ENCODE data around the gene TSNAXIP1.
A peak's percentile ranks its signal among the peaks of the same experiment; 100 is the strongest.

Gene TSNAXIP1

DNA sequence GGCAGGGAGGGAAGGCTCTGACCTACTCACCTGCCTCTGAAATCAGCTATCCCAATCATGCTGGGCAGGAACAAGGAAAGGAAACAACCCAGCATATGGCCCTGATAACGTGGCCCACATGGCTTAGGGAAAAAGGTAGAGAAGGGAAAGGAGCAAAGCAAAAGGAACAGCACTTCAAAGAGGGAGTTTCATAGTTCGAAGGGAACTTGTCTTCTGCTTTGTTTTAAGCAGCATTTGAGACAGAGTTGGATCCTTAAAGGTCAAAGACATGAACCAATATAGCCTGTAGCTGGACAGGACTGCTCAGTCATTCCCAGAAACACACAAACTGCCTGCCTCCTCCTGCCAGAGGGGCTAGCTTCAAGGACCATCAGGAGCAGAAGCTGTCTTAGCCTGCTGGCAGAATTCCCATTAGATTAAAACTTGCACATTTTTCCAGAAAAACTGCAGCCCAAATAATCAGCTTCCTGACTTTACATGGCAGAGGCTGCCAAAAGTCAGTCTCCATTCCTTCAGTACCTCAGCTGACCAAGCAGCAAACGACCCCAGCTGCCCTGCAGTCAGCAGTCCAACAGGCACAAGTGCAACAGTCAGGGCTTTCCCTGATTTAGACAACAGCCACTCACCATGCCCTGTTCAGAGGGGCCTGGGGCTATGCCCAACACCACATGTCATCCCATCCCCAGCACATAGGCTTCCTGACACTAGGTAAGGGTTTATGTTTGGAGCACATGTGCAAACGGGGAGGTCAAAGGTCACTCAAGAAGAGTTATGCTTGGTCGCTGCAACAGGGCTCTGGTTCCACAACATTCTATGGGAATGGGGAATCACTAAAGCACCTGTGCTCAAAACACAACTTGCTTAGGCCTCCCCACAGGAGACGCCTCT is 32.9 kb upstream of the TSNAXIP1 start:
- no peak overlapping the region for H3K4me3 ChIP-seq (ENCODE audit: severe bottlenecking)
- H3K36me3 ChIP-seq (ENCODE audit: low read depth), result peaks cover 11% of the 10 kb centered on the region; the same call in 1 of the 2 replicates
- H3K9me3 ChIP-seq (ENCODE audit: severe bottlenecking), result peaks cover 2% of the 10 kb centered on the region
- no peak overlapping the region for H3K27ac ChIP-seq (ENCODE audit: poor library complexity, severe bottlenecking)
- no peak for DNase-seq (ENCODE audit: low spot score)
- TF ChIP-seq, protein P1, sequence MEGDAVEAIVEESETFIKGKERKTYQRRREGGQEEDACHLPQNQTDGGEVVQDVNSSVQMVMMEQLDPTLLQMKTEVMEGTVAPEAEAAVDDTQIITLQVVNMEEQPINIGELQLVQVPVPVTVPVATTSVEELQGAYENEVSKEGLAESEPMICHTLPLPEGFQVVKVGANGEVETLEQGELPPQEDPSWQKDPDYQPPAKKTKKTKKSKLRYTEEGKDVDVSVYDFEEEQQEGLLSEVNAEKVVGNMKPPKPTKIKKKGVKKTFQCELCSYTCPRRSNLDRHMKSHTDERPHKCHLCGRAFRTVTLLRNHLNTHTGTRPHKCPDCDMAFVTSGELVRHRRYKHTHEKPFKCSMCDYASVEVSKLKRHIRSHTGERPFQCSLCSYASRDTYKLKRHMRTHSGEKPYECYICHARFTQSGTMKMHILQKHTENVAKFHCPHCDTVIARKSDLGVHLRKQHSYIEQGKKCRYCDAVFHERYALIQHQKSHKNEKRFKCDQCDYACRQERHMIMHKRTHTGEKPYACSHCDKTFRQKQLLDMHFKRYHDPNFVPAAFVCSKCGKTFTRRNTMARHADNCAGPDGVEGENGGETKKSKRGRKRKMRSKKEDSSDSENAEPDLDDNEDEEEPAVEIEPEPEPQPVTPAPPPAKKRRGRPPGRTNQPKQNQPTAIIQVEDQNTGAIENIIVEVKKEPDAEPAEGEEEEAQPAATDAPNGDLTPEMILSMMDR (IDR thresholded peaks at IDR 0.05; ENCODE audit: poor library complexity, severe bottlenecking), result no peak
- H3K4me1 ChIP-seq (ENCODE audit: insufficient read depth, poor library complexity, severe bottlenecking), result peaks cover 6% of the 10 kb centered on the region
- no peak for ATAC-seq (ENCODE audit: low read depth)
- no peaks in the 10 kb centered on the region for H3K27me3 ChIP-seq (ENCODE audit: insufficient read depth, poor library complexity, severe bottlenecking)

DNA sequence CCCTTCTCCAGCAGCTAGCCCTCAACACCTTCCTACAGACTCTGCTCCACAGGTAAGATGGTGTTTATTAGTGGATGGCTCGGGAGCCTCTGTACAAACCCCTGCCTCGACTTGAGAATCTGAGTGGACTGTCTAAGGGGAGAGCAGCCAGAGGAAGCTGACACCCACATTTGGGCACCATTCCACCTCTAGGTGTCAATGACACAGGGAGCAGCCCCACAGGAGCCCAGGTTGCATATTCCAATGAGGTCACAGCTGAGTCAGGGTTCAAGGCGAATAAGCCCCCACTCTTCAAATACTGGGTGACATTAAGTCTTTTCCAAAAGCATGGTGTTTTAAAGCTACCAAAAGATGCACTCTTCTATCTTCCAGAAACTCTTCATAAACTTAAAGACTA is 32.2 kb upstream of the TSNAXIP1 start:
- no peak for DNase-seq (ENCODE audit: low spot score)
- TF ChIP-seq, protein P1 (IDR thresholded peaks at IDR 0.05; ENCODE audit: poor library complexity, severe bottlenecking), result no peak
- peaks cover 11% of the 10 kb centered on the region; the same call in 1 of the 2 replicates for H3K36me3 ChIP-seq (ENCODE audit: low read depth)

DNA sequence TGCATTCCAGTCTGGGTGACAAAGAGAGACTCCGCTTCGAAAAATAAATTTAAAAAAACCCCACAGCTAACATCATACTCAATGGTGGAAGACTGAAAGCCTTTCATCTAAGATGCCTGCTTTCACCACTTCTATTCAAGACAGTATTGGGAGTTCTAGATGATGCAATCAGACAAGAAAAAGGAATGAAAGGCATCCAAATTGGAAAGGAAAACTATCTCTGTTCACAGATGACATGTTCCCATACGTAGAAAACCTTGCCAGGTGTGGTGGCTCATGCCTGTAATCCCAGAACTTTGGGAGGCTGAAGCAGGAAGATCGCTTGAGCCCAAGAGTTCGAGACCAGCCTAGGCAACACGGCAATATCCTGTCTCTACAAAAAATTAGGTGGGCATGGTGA is 31.4 kb upstream of the TSNAXIP1 start:
- H3K4me1 ChIP-seq (ENCODE audit: insufficient read depth, poor library complexity, severe bottlenecking), result peaks cover 14% of the 10 kb centered on the region
- H3K27ac ChIP-seq (ENCODE audit: poor library complexity, severe bottlenecking), result no peak overlapping the region
- peaks cover 8% of the 10 kb centered on the region; the same call in 1 of the 2 replicates for H3K36me3 ChIP-seq (ENCODE audit: low read depth)
- H3K27me3 ChIP-seq (ENCODE audit: insufficient read depth, poor library complexity, severe bottlenecking), result no peaks in the 10 kb centered on the region
- peaks cover 2% of the 10 kb centered on the region for H3K9me3 ChIP-seq (ENCODE audit: severe bottlenecking)
- no peak overlapping the region for H3K4me3 ChIP-seq (ENCODE audit: severe bottlenecking)
- TF ChIP-seq, protein P1 (IDR thresholded peaks at IDR 0.05; ENCODE audit: poor library complexity, severe bottlenecking), result no peak
- no peak for ATAC-seq (ENCODE audit: low read depth)
- no peak for DNase-seq (ENCODE audit: low spot score)

More for the DNA sequence above, 32.2 kb upstream of the TSNAXIP1 start:
- no peaks in the 10 kb centered on the region for H3K27me3 ChIP-seq (ENCODE audit: insufficient read depth, poor library complexity, severe bottlenecking)
- H3K4me1 ChIP-seq (ENCODE audit: insufficient read depth, poor library complexity, severe bottlenecking), result peaks cover 8% of the 10 kb centered on the region
- H3K27ac ChIP-seq (ENCODE audit: poor library complexity, severe bottlenecking), result no peak overlapping the region
- H3K4me3 ChIP-seq (ENCODE audit: severe bottlenecking), result no peak overlapping the region
- H3K9me3 ChIP-seq (ENCODE audit: severe bottlenecking), result peaks cover 2% of the 10 kb centered on the region
- no peak for ATAC-seq (ENCODE audit: low read depth)

DNA sequence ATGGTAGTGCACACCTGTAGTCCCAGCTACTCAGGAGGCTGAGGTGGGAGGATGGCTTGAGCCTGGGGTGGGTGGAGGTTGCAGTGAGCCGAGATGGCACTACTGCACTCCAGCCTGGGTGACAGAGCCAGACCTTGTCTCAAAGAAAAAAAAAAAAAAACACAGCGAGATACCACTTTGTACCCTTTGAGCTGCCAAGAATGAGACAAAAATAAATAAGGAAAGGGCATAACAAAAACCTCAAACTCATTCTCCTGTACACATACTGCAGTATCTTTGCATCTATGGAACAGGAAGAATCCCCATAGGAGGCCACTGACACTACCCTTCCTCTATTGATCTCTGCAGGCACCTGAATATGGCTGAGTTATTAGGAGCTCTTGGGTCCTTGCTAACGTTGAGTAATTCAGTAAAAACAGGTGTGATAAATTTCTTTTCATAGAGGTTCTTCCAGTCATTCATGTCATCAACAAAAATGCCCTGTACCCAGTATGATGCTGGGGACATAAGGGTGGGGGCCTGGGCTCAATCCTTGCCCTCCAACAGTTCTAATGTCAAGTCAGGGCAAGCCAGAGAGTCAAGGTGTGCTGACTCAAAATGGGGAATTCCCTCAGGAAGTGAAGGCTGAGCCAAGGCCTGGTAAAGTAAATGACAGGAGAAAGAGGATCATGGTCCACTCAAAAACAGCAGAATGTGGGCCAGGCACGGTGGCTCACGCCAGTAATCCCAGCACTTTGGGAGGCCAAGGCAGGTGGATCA is 27.3 kb upstream of the TSNAXIP1 start:
- Histone ChIP-seq H3K4me1 (ENCODE audit: insufficient read depth, poor library complexity, severe bottlenecking) (peaks cover 9% of the 10 kb centered on the region), H3K36me3 (ENCODE audit: low read depth) (no peaks in the 10 kb centered on the region), H3K9me3 (ENCODE audit: severe bottlenecking) (peaks cover 2% of the 10 kb centered on the region), H3K4me3 (ENCODE audit: severe bottlenecking) (no peak overlapping the region), H3K27me3 (ENCODE audit: insufficient read depth, poor library complexity, severe bottlenecking) (no peaks in the 10 kb centered on the region), H3K27ac (ENCODE audit: poor library complexity, severe bottlenecking) (peak overlapping the region; percentile 25)
- TF ChIP-seq, protein P1 (IDR thresholded peaks at IDR 0.05; ENCODE audit: poor library complexity, severe bottlenecking), result no peak
- no peak for DNase-seq (ENCODE audit: low spot score)
- ATAC-seq (ENCODE audit: low read depth), result peak; percentile 94
